SJCRH30 (cell line): ENCODE results near the gene ROBO2. TPM values are rescaled to one million over a fixed set of nuclear protein-coding genes. Genes with fewer than 3 reads are reported as not detected.
A peak's percentile ranks its signal among the peaks of the same experiment; 100 is the strongest.

ENCODE experiments used
- DNase-seq, 2 experiments: peaks; one replicate each; pipeline ENCODE4 v3.0.0-alpha.2; 2015 to 2020
- H3K27ac ChIP-seq: fragments of 250-450 bp; sonication (Bioruptor Pico); 2 replicates; pipeline ENCODE4 v1.5.1; 2020; ENCODE audit warnings: mild to moderate bottlenecking, moderate library complexity
- H3K27me3 ChIP-seq: fragments of 250-450 bp; sonication (Bioruptor Pico); 2 replicates; pipeline ENCODE4 v1.5.1; 2020; ENCODE audit warnings: mild to moderate bottlenecking, moderate library complexity
- H3K36me3 ChIP-seq: fragments of 250-450 bp; sonication (Bioruptor Pico); 2 replicates; pipeline ENCODE4 v1.5.1; 2020; ENCODE audit warnings: mild to moderate bottlenecking, moderate library complexity
- H3K4me1 ChIP-seq: fragments of 250-450 bp; sonication (Bioruptor Pico); 2 replicates; pipeline ENCODE4 v1.5.1; 2020; ENCODE audit warnings: mild to moderate bottlenecking, moderate library complexity
- H3K4me3 ChIP-seq: fragments of 250-450 bp; sonication (Bioruptor Pico); 2 replicates; pipeline ENCODE4 v1.5.1; 2020; ENCODE audit warnings: mild to moderate bottlenecking, moderate library complexity
- H3K9me3 ChIP-seq: fragments of 250-450 bp; sonication (Bioruptor Pico); replicated peaks from 2 replicates; pipeline ENCODE4 v1.5.1; 2020; ENCODE audit warnings: mild to moderate bottlenecking, moderate library complexity
- total RNA-seq: library from RNA; depleted of rRNA; stranded (reverse); fragments of >200 nt; shearing (Covaris generic); gene quantifications from 2 replicates; pipeline ENCODE4 v1.2.3, GENCODE V29; 2014

ROBO2 gene
- total RNA-seq, 1 experiment from 2014 or later = 14.3 TPM

DNA sequence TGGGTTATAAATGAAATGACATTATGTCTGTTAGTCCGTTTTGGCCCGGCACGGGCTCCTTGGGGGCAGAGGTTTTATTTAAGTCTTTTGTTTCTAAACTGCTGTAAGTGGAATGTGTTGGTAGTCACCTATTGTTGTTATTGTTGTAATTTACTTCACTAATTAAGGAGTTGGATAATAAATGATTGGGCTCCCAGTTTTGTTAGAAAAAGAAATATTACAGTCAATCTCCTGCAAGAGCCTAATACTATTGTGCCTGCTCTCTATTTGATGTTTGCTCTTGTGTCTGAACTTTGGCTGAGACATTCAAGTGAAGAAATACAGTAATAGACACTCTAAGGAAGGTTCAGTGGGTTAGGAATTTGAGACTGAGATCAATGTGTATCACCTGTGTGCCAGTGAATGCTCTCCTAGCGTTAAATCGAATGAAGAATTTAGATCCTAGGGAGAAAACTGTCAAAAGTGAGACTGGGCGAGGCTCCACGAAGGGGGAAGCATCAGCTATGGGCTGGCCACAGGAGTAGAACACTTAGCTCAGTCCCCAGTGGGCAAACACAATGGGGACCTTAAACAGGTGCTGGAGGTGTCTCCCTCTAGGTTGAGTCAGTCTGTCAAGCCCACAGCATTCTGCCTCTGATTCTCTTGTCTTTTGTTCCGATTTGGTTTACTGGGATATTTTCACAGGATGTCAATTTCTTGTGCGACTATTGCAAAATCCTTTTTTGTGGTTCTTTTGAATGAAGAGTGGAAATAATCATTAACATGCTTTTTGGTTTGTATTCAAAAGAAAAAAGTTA, 1.2 kb downstream of the ROBO2 start:
- Histone ChIP-seq H3K27ac (no peak overlapping the region), H3K36me3 (no peaks in the 10 kb centered on the region), H3K4me1 (no peaks in the 10 kb centered on the region), H3K9me3 (no peaks in the 10 kb centered on the region), H3K4me3 (peak overlapping the region; percentile 69), H3K27me3 (no peaks in the 10 kb centered on the region)
- DNase-seq = peak; percentile 7 to 42

GRCh38 chr3:77041811-77042210, 1.9 kb downstream of the ROBO2 start:
- H3K27me3 ChIP-seq = no peaks in the 10 kb centered on the region
- H3K4me3 ChIP-seq = peak overlapping the region; percentile 69
- H3K27ac ChIP-seq = no peak overlapping the region
- H3K36me3 ChIP-seq = no peaks in the 10 kb centered on the region
- H3K4me1 ChIP-seq = no peaks in the 10 kb centered on the region
- DNase-seq = peak in 1 of 2 experiments; percentile 10
- H3K9me3 ChIP-seq = no peaks in the 10 kb centered on the region

GRCh38 chr3:77042343-77042742, 2.4 kb downstream of the ROBO2 start:
- Histone ChIP-seq H3K9me3 (no peaks in the 10 kb centered on the region), H3K4me1 (no peaks in the 10 kb centered on the region), H3K4me3 (peak overlapping the region; percentile 69), H3K36me3 (no peaks in the 10 kb centered on the region), H3K27ac (no peak overlapping the region), H3K27me3 (no peaks in the 10 kb centered on the region)
- DNase-seq = no peak

DNA sequence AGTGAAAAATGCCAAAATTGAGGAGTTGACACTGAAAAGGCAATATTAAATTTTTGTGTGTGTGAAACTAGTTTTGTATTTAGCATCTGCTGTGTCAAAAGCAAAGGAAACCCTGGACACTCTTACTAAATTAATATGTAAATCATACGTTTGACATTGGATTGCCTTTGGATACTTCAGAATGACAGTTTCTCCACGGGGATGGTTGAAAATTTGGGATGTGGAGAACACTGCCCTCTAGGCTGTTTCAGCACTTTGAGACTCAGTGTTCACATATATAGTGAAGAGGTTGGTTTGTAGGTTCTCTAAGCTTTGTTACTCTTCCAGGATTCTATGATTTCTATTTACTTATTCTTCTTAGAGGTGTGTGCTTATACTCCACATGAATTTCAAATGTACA, 3.0 kb downstream of the ROBO2 start:
- Histone ChIP-seq H3K9me3 (no peaks in the 10 kb centered on the region), H3K27ac (no peak overlapping the region), H3K36me3 (no peaks in the 10 kb centered on the region), H3K4me3 (peak overlapping the region; percentile 69), H3K4me1 (no peaks in the 10 kb centered on the region), H3K27me3 (no peaks in the 10 kb centered on the region)
- peak in 1 of 2 experiments; percentile 37 for DNase-seq

DNA sequence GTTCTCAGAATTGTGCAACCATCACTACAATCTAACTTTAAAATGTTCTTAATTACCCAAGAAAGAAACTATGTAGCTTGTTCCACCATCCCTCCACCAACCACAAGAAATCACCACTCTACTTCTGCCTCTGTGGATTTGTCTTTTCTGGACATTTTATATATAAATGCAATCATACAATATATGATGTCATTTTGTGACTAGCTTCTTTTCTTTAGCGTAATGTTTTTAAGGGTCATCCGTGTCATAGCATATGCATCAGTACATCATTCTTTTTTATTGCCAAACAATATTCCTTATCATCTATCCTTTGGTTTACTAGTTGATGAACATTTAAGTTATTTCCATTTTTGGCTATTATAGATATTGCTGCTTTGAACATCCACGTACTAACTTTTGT, 5.8 kb downstream of the ROBO2 start:
- DNase-seq = no peak
- Histone ChIP-seq H3K36me3 (no peaks in the 10 kb centered on the region), H3K9me3 (no peaks in the 10 kb centered on the region), H3K27me3 (no peaks in the 10 kb centered on the region), H3K4me3 (no peak overlapping the region), H3K27ac (no peak overlapping the region), H3K4me1 (no peaks in the 10 kb centered on the region)

DNA sequence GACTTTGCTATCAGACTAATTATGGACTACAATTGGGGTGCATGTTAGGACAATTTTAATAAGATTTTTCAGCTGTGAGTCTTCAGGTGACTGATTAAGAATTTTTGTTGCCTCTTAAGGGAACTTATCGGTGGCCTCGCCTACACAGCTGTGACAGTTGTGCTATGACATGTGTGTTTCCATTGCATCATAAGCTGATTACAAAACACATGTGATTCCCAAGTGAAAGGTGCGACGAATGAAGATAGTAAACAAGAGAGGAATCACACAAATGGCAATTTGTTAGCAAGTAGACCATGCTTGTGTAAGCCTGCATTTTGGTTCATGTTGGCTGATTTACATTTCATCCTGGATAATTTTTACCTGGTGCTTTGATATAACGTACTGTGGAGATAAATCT, 8.3 kb downstream of the ROBO2 start:
- H3K9me3 ChIP-seq = no peaks in the 10 kb centered on the region
- DNase-seq = no peak
- H3K36me3 ChIP-seq = no peaks in the 10 kb centered on the region
- no peaks in the 10 kb centered on the region for H3K27me3 ChIP-seq
- no peaks in the 10 kb centered on the region for H3K4me1 ChIP-seq
- H3K4me3 ChIP-seq = no peak overlapping the region
- no peak overlapping the region for H3K27ac ChIP-seq

- no peak overlapping the region for H3K4me3 ChIP-seq
- H3K4me1 ChIP-seq = no peaks in the 10 kb centered on the region
- H3K27me3 ChIP-seq = no peaks in the 10 kb centered on the region
- no peaks in the 10 kb centered on the region for H3K36me3 ChIP-seq
- H3K9me3 ChIP-seq = no peaks in the 10 kb centered on the region
- DNase-seq = no peak
- no peak overlapping the region for H3K27ac ChIP-seq
These were observed 11.7 kb downstream of the ROBO2 start for GRCh38 chr3:77051591-77051990.

DNA sequence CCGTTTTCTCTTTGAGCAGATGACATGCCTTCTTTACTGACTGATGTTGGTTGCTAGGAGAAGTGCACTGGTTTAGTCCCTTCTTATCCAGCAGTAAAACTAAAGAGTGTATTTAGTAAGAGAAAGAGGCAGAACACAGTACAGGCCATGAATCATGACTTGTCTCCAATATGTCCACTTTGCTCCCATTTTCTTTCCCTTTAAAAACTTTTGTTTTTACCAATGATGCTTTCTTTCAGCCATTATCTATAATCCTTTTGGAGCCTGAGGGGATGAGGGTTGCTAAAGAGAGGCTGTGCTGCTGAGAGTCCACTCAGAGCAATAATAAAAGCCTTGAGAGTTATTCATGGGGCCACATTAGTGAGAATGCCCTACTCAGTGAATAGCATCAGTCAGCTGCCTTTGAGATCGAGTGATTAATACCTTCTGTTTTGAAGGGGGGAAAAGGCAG, 12.2 kb downstream of the ROBO2 start:
- H3K4me3 ChIP-seq = no peak overlapping the region
- H3K27ac ChIP-seq = no peak overlapping the region
- no peaks in the 10 kb centered on the region for H3K27me3 ChIP-seq
- H3K4me1 ChIP-seq = no peaks in the 10 kb centered on the region
- DNase-seq = no peak
- H3K36me3 ChIP-seq = no peaks in the 10 kb centered on the region
- no peaks in the 10 kb centered on the region for H3K9me3 ChIP-seq

- Histone ChIP-seq H3K27me3 (no peaks in the 10 kb centered on the region), H3K4me1 (no peaks in the 10 kb centered on the region), H3K9me3 (no peaks in the 10 kb centered on the region), H3K27ac (no peak overlapping the region), H3K4me3 (no peak overlapping the region), H3K36me3 (no peaks in the 10 kb centered on the region)
- DNase-seq = no peak
These were observed 13.1 kb downstream of the ROBO2 start for GRCh38 chr3:77052733-77053670.

GRCh38 chr3:77053795-77054194, 13.9 kb downstream of the ROBO2 start:
- Histone ChIP-seq H3K27me3 (no peaks in the 10 kb centered on the region), H3K36me3 (no peaks in the 10 kb centered on the region), H3K27ac (no peak overlapping the region), H3K4me3 (no peak overlapping the region), H3K9me3 (no peaks in the 10 kb centered on the region), H3K4me1 (no peaks in the 10 kb centered on the region)
- no peak for DNase-seq

GRCh38 chr3:77055841-77056341, 16.0 kb downstream of the ROBO2 start:
- Histone ChIP-seq H3K27ac (no peak overlapping the region), H3K4me1 (no peaks in the 10 kb centered on the region), H3K36me3 (no peaks in the 10 kb centered on the region), H3K27me3 (no peaks in the 10 kb centered on the region), H3K9me3 (no peaks in the 10 kb centered on the region), H3K4me3 (no peak overlapping the region)
- no peak for DNase-seq

DNA sequence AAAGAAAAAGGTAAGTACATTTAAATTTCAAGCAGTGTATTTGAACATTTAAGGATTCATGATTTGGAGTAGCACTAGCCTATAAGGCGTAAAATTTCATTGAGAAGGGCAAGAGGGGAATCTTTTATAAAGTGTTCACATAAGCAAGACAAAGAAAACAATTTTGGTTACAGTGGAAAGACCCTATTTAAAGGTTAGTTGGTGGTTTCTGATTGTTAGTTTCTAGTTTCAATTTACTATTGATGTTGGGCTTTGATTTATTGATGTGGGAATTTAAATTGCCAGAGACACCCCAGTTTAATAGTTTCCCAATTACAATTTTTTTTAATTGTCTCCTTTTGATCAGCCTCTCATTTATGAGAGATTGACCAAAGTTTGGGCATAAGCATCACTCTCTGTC, 19.5 kb downstream of the ROBO2 start:
- H3K36me3 ChIP-seq = no peaks in the 10 kb centered on the region
- no peak overlapping the region for H3K27ac ChIP-seq
- H3K4me1 ChIP-seq = no peaks in the 10 kb centered on the region
- H3K9me3 ChIP-seq = no peaks in the 10 kb centered on the region; the same call in 1 of the 2 replicates
- DNase-seq = no peak
- H3K27me3 ChIP-seq = no peaks in the 10 kb centered on the region
- no peak overlapping the region for H3K4me3 ChIP-seq

DNA sequence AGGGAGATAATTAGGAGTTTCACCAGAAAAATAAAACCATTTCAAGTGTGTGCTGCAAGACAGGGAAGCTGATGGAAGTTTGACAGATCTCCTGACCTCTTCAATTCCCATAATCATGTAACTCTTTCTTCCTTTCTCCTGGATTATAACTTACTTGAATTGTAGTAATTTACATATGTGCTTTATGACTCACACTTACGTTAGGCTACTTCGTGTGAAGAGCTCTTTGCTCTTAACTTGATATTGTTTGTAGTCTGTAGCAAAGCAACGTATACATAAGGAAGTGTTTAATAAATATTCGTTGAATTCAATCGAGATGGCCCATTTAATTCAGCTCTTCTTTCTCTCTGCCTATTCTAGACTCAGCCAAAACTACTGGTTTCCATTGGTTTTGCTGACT, 23.5 kb downstream of the ROBO2 start:
- no peak overlapping the region for H3K4me3 ChIP-seq
- H3K4me1 ChIP-seq = no peaks in the 10 kb centered on the region
- no peak for DNase-seq
- H3K27ac ChIP-seq = no peak overlapping the region
- no peaks in the 10 kb centered on the region; the same call in 1 of the 2 replicates for H3K9me3 ChIP-seq
- H3K36me3 ChIP-seq = no peaks in the 10 kb centered on the region
- H3K27me3 ChIP-seq = no peaks in the 10 kb centered on the region

- H3K36me3 ChIP-seq = no peaks in the 10 kb centered on the region
- H3K27me3 ChIP-seq = no peaks in the 10 kb centered on the region
- no peak for DNase-seq
- H3K9me3 ChIP-seq = no peaks in the 10 kb centered on the region; the same call in 1 of the 2 replicates
- H3K27ac ChIP-seq = no peak overlapping the region
- no peaks in the 10 kb centered on the region for H3K4me1 ChIP-seq
- no peak overlapping the region for H3K4me3 ChIP-seq
These were observed 25.9 kb downstream of the ROBO2 start for GRCh38 chr3:77065750-77066149.

DNA sequence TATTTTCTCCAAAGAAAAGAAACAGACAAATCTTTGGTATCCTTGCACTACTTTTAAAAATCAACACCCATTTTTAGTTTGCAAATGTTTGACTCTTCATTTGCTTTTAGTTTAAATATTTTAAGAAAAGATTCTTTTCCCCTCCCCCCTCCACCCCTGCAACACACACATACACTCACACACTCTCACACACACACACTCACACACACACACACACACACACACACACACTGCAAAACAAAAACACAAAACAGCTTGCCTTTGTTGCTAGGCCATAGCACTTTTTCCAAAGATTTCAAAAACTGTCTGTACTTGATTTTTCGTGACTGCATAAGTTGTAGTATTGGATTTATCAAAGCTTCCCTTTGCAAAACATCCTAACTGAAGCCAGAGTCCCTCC, 26.9 kb downstream of the ROBO2 start:
- Histone ChIP-seq H3K4me3 (no peak overlapping the region), H3K4me1 (no peaks in the 10 kb centered on the region), H3K36me3 (no peaks in the 10 kb centered on the region), H3K9me3 (no peaks in the 10 kb centered on the region; the same call in 1 of the 2 replicates), H3K27me3 (no peaks in the 10 kb centered on the region), H3K27ac (no peak overlapping the region)
- DNase-seq = no peak
